MCF 10A (cell line): ENCODE results near the gene GSTA2. TPM values are rescaled to one million over a fixed set of nuclear protein-coding genes. Genes with fewer than 3 reads are reported as not detected.

Experiments used
- BruUV-seq: library from RNA; stranded (reverse); fragments of 400-500 nt; replicated peaks from 2 replicates; lab custom pipeline; 2021; lab: Mats Ljungman, UMichigan
- CTCF ChIA-PET: fragments of 300-600 bp; sonication (Branson Sonifier 250); formaldehyde crosslinking; extraction: SDS; loops from one replicate; lab custom pipeline; 2021; ENCODE audit warnings: antibody characterized with exemption, inconsistent platforms; lab: Yijun Ruan, JAX
- POLR2A ChIA-PET: fragments of 300-600, 350-650 bp; sonication (Branson Sonifier 250); formaldehyde crosslinking; extraction: SDS; loops from one replicate; lab custom pipeline; 2020; ENCODE audit warnings: antibody characterized with exemption, inconsistent platforms; lab: Yijun Ruan, JAX
- DNase-seq: peaks from one replicate; pipeline ENCODE4 v3.0.0-alpha.2; 2018; ENCODE audit not compliant: unreplicated experiment
- H3K27ac Mint-ChIP-seq: one replicate; pipeline ENCODE4 v1.8.0; 2022; ENCODE audit warnings: mild to moderate bottlenecking, low read depth, mixed read lengths; ENCODE audit not compliant: unreplicated experiment
- H3K27me3 Mint-ChIP-seq: one replicate; pipeline ENCODE4 v1.8.0; 2022; ENCODE audit warnings: mixed read lengths; ENCODE audit not compliant: insufficient read depth, unreplicated experiment
- H3K36me3 Mint-ChIP-seq: one replicate; pipeline ENCODE4 v1.8.0; 2022; ENCODE audit warnings: mild to moderate bottlenecking, moderate library complexity, mixed read lengths; ENCODE audit not compliant: insufficient read depth, unreplicated experiment
- H3K4me1 Mint-ChIP-seq: one replicate; pipeline ENCODE4 v1.8.0; 2022; ENCODE audit warnings: mixed read lengths; ENCODE audit not compliant: insufficient read depth, unreplicated experiment
- H3K4me3 Mint-ChIP-seq: one replicate; pipeline ENCODE4 v1.8.0; 2022; ENCODE audit warnings: mild to moderate bottlenecking, moderate library complexity, mixed read lengths; ENCODE audit not compliant: unreplicated experiment
- H3K9me3 Mint-ChIP-seq: one replicate; pipeline ENCODE4 v1.8.0; 2022; ENCODE audit warnings: mixed read lengths; ENCODE audit not compliant: unreplicated experiment
- intact Hi-C: fragments of 100-400 bp; cut with micrococcal nuclease; formaldehyde crosslinking; loops from 2 replicates; pipeline ENCODE4 v1.14.1; 2022
- total RNA-seq: library from RNA; stranded (reverse); gene quantifications from 2 replicates; pipeline ENCODE4 v1.2.3, GENCODE V29; 2022
- TF ChIP-seq, protein P1 (sequence below): fragments of 200-600 bp; IDR thresholded peaks from one replicate; pipeline ENCODE4 v1.8.0; 2022; ENCODE audit warnings: antibody characterized with exemption, mild to moderate bottlenecking; ENCODE audit not compliant: unreplicated experiment

GSTA2 gene
- total RNA-seq, 1 experiment from 2014 or later = not detected

DNA sequence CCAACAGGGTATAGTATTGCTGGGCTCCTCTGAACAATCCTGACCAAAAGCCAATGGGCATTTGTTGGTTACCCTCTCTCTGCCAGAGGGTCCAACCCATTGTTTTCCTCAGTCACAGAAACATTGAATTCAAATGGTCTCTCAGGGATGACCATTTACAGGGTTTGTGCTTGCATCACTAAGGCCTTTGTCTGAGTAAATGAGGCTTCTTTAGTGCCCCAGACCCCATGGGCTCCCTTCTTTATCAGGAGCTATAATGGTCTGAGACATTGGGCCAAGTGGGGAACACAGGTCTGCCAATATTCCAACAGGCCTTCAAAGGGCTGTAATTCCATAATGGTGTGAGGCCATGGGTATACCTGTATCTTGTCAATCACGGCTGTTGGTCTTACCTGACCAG, 27.1 kb downstream of the GSTA2 start:
- TF ChIP-seq, protein P1, sequence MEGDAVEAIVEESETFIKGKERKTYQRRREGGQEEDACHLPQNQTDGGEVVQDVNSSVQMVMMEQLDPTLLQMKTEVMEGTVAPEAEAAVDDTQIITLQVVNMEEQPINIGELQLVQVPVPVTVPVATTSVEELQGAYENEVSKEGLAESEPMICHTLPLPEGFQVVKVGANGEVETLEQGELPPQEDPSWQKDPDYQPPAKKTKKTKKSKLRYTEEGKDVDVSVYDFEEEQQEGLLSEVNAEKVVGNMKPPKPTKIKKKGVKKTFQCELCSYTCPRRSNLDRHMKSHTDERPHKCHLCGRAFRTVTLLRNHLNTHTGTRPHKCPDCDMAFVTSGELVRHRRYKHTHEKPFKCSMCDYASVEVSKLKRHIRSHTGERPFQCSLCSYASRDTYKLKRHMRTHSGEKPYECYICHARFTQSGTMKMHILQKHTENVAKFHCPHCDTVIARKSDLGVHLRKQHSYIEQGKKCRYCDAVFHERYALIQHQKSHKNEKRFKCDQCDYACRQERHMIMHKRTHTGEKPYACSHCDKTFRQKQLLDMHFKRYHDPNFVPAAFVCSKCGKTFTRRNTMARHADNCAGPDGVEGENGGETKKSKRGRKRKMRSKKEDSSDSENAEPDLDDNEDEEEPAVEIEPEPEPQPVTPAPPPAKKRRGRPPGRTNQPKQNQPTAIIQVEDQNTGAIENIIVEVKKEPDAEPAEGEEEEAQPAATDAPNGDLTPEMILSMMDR = no peak
- intact Hi-C loops = no loop called here
- DNase-seq = no peak
- Mint-ChIP-seq H3K27me3 (no peaks in the 10 kb centered on the region), H3K4me1 (no peaks in the 10 kb centered on the region), H3K4me3 (no peak overlapping the region), H3K27ac (no peak overlapping the region), H3K36me3 (no peaks in the 10 kb centered on the region), H3K9me3 (no peaks in the 10 kb centered on the region)
- ChIA-PET POLR2A (no interaction called here), CTCF (interaction anchor here (0.6 to 1.3 kb wide), 2 partner anchors 12 to 1719 kb away, joined by 3 to 7 read pairs; no protein-coding TSS in a partner anchor)
- no TSS peak for BruUV-seq

GRCh38 chr6:52735071-52735470, 28.2 kb downstream of the GSTA2 start:
- CTCF ChIA-PET = interaction anchor here (1.1 kb wide), 1 partner anchor 11 kb away, joined by 3 read pairs; no protein-coding TSS in a partner anchor
- intact Hi-C loops = no loop called here
- no peak for DNase-seq
- Mint-ChIP-seq H3K36me3 (no peaks in the 10 kb centered on the region), H3K4me3 (no peak overlapping the region), H3K27me3 (no peaks in the 10 kb centered on the region), H3K4me1 (no peaks in the 10 kb centered on the region), H3K27ac (no peak overlapping the region), H3K9me3 (no peaks in the 10 kb centered on the region)
- no TSS peak for BruUV-seq
- TF ChIP-seq, protein P1 = no peak
- POLR2A ChIA-PET = no interaction called here

DNA sequence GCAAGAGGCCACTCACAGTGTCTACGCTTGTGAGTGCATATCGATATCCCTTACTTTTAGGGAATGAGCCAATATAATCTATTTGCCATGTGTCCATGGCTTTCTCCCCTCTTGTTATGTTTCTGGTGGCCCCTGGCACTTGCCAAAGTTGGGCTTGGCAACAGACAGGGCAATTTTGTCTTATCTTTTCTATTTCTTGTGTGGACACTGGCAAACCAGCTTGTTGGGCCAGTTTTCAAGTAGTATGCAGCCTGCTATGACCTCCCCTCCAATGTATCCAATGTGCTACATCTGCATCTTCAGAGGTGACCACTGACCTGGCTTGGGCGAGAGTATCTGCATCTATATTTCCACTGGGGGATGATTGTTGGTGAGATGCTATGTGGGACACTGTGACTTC, 29.2 kb downstream of the GSTA2 start:
- Mint-ChIP-seq H3K4me1 (no peaks in the 10 kb centered on the region), H3K27me3 (no peaks in the 10 kb centered on the region), H3K27ac (no peak overlapping the region), H3K36me3 (no peaks in the 10 kb centered on the region), H3K9me3 (no peaks in the 10 kb centered on the region), H3K4me3 (no peak overlapping the region)
- ChIA-PET CTCF (interaction anchor here (1.1 kb wide), 1 partner anchor 10 kb away, joined by 3 read pairs; no protein-coding TSS in a partner anchor), POLR2A (no interaction called here)
- no peak for DNase-seq
- TF ChIP-seq, protein P1 = no peak
- BruUV-seq = no TSS peak
- intact Hi-C loops = no loop called here

DNA sequence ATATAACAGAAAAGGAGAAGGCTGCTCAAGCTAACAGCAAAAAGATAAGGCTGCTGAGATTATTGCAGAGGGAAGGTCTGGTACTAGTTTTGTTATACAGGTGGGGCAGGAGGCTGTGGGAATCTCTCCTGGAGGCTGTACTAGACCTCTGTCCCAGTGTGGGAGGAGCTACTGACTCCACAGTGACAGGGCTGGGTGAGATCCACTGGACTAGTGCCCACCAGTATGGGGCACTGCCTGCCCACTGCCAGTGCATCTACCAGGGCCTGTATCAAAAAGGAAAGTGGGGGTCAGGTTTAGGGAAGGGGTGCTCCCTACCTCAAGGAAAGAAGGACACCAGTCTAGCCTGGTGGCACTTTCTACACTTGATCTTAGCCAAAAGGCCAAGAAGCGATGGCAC, 30.1 kb downstream of the GSTA2 start:
- Mint-ChIP-seq H3K27ac (no peak overlapping the region), H3K9me3 (no peaks in the 10 kb centered on the region), H3K36me3 (no peaks in the 10 kb centered on the region), H3K4me3 (no peak overlapping the region), H3K27me3 (no peaks in the 10 kb centered on the region), H3K4me1 (no peaks in the 10 kb centered on the region)
- POLR2A ChIA-PET = no interaction called here
- TF ChIP-seq, protein P1 = no peak
- intact Hi-C loops = no loop called here
- CTCF ChIA-PET = interaction anchor here (0.5 to 1.3 kb wide), 3 partner anchors 8 to 237 kb away, joined by 3 to 4 read pairs (median 3); no protein-coding TSS in a partner anchor
- no peak for DNase-seq
- BruUV-seq = no TSS peak
